Neural cell (in vitro differentiated cells): Measurements from ENCODE around the gene CLDN34. TPM values are rescaled to one million over a fixed set of nuclear protein-coding genes. Genes with fewer than 3 reads are reported as not detected.

Source experiments
- H2AFZ ChIP-seq: fragments of 200-600, 300-800 bp; sonication (generic), shearing (Covaris generic); 2 replicates; pipeline ENCODE4 v1.6.0; 2014; ENCODE audit warnings: low read depth, mild to moderate bottlenecking, antibody characterized with exemption, low read length, moderate library complexity
- H3F3A ChIP-seq: fragments of 200-600 bp; shearing (Covaris generic); 2 replicates; pipeline ENCODE4 v1.6.1; 2016; ENCODE audit warnings: mild to moderate bottlenecking, moderate library complexity, mixed read lengths, antibody characterized with exemption, low read length; ENCODE audit not compliant: insufficient read depth, poor library complexity, severe bottlenecking
- H3K27ac ChIP-seq: fragments of 200-600, 300-800 bp; sonication (generic), shearing (Covaris generic); 2 replicates; pipeline ENCODE4 v1.5.1; 2014; ENCODE audit warnings: mild to moderate bottlenecking, low read length, moderate library complexity
- H3K27me3 ChIP-seq: fragments of 300-800, 200-600 bp; sonication (generic), shearing (Covaris generic); 2 replicates; pipeline ENCODE4 v1.6.0; 2014; ENCODE audit warnings: mild to moderate bottlenecking, low read depth, low read length, moderate library complexity; ENCODE audit not compliant: insufficient read depth
- H3K36me3 ChIP-seq: fragments of 300-800, 200-600 bp; sonication (generic), shearing (Covaris generic); 2 replicates; pipeline ENCODE4 v1.5.1; 2014; ENCODE audit warnings: mild to moderate bottlenecking, antibody characterized with exemption, low read length, moderate library complexity; ENCODE audit not compliant: insufficient read depth
- H3K4me2 ChIP-seq: fragments of 300-800, 200-600 bp; sonication (generic), shearing (Covaris generic); 2 replicates; pipeline ENCODE4 v1.6.0; 2014; ENCODE audit warnings: mild to moderate bottlenecking, low read length
- H3K4me3 ChIP-seq: fragments of 300-800, 200-600 bp; sonication (generic), shearing (Covaris generic); 2 replicates; pipeline ENCODE4 v1.5.1; 2014; ENCODE audit warnings: mild to moderate bottlenecking, low read length, moderate library complexity
- H3K79me2 ChIP-seq: fragments of 200-600 bp; shearing (Covaris generic); replicated peaks from 2 replicates; pipeline ENCODE4 v1.6.0; 2014; ENCODE audit warnings: mild to moderate bottlenecking, low read length, moderate library complexity; ENCODE audit not compliant: insufficient read depth
- H3K9ac ChIP-seq: fragments of 300-800, 200-600 bp; sonication (generic), shearing (Covaris generic); 2 replicates; pipeline ENCODE4 v1.6.1; 2016; ENCODE audit warnings: mild to moderate bottlenecking, low read length, mixed read lengths
- H3K9me2 ChIP-seq: fragments of 200-600 bp; shearing (Covaris generic); 2 replicates; pipeline ENCODE4 v1.6.1; 2016; ENCODE audit warnings: mild to moderate bottlenecking, low read length, mixed read lengths; ENCODE audit not compliant: insufficient read depth
- H3K9me3 ChIP-seq: fragments of 200-600, 300-800 bp; sonication (generic), shearing (Covaris generic); 2 replicates; pipeline ENCODE4 v1.6.1; 2016; ENCODE audit warnings: mild to moderate bottlenecking, mixed run types, low read length, moderate library complexity, mixed read lengths
- H4K20me1 ChIP-seq: fragments of 200-600 bp; shearing (Covaris generic); 2 replicates; pipeline ENCODE4 v1.6.1; 2016; ENCODE audit warnings: mild to moderate bottlenecking, mixed run types; ENCODE audit not compliant: insufficient read depth
- EP300 ChIP-seq: fragments of 450-650 bp; conservative IDR thresholded peaks from 2 replicates; pipeline ENCODE4 v1.6.1; 2014; ENCODE audit warnings: antibody characterized with exemption, mild to moderate bottlenecking, moderate library complexity; ENCODE audit not compliant: poor library complexity, severe bottlenecking
- EZH2 ChIP-seq: fragments of 200-600, 300-800 bp; shearing (Covaris generic), sonication (generic); IDR thresholded peaks from 2 replicates; pipeline ENCODE4 v1.6.1; 2014; ENCODE audit warnings: antibody characterized with exemption, low read length, borderline replicate concordance, mild to moderate bottlenecking; ENCODE audit not compliant: insufficient read depth, poor library complexity, severe bottlenecking
- MXI1 ChIP-seq: fragments of 450-650 bp; conservative IDR thresholded peaks from 2 replicates; pipeline ENCODE4 v1.6.1; 2014; ENCODE audit warnings: antibody characterized with exemption, mild to moderate bottlenecking; ENCODE audit not compliant: poor library complexity, severe bottlenecking
- POLR2AphosphoS5 ChIP-seq: IDR thresholded peaks from 2 replicates; pipeline ENCODE4 v1.6.1; 2012
- RAD21 ChIP-seq: fragments of 450-650 bp; conservative IDR thresholded peaks from 2 replicates; pipeline ENCODE4 v1.6.1; 2014; ENCODE audit warnings: antibody characterized with exemption, mild to moderate bottlenecking, moderate library complexity
- SMC3 ChIP-seq: fragments of 450-650 bp; conservative IDR thresholded peaks from 2 replicates; pipeline ENCODE4 v1.6.1; 2014; ENCODE audit warnings: antibody characterized with exemption, mild to moderate bottlenecking, moderate library complexity; ENCODE audit not compliant: poor library complexity
- TAF1 ChIP-seq: IDR thresholded peaks from 2 replicates; pipeline ENCODE4 v1.6.1; 2012; ENCODE audit warnings: low read depth
- polyA plus RNA-seq: library from polyadenylated mRNA; depleted of rRNA; stranded (reverse); fragments of >200 nt; gene quantifications from 2 replicates; pipeline ENCODE4 v1.2.3, GENCODE V29; 2014
- TF ChIP-seq, protein P1 (sequence below): IDR thresholded peaks from 2 replicates; pipeline ENCODE4 v1.6.1; 2012; ENCODE audit warnings: borderline replicate concordance
- TF ChIP-seq, protein P2 (sequence below): fragments of 450-650 bp; IDR thresholded peaks from 2 replicates; pipeline ENCODE4 v1.5.1; 2014; ENCODE audit warnings: antibody characterized with exemption, mild to moderate bottlenecking, moderate library complexity; ENCODE audit not compliant: poor library complexity, severe bottlenecking

Gene CLDN34
- polyA plus RNA-seq, 1 donor from 2014 or later, result not detected

DNA sequence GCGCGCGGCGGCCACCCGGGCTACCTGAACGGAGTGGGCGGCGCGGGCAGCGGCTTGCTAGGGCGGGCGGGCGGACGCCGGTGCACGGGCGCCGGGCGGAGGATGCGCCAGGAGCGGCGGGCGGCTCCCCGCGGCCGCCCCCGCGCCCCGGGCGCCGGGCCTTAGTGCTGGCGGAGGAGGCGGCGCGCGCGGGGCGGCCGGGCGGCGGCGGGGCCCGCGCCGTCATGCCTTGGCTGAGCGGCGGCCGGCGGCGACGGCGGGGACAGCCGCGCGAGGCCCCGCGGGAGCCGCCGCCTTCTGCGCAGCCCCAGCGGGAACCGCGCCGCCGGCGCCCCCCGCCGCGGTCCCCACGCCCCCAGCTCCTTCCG, 48.2 kb downstream of the CLDN34 start:
- Histone ChIP-seq H2AFZ (no peak overlapping the region), H3K4me3 (peak overlapping the region; percentile 73), H3K9me3 (no peaks in the 10 kb centered on the region), H3K27ac (no peak overlapping the region), H3K27me3 (no peaks in the 10 kb centered on the region), H3K79me2 (peaks cover 4% of the 10 kb centered on the region), H4K20me1 (no peaks in the 10 kb centered on the region), H3K9ac (peak overlapping the region; percentile 59), H3K4me2 (no peak overlapping the region), H3K9me2 (no peaks in the 10 kb centered on the region), H3K36me3 (no peaks in the 10 kb centered on the region), H3F3A (no peaks in the 10 kb centered on the region)
- TF ChIP-seq EZH2 (no peak), POLR2AphosphoS5 (no peak), EP300 (no peak), SMC3 (no peak), MXI1 (no peak), TAF1 (no peak), RAD21 (no peak)
- TF ChIP-seq, protein P1, sequence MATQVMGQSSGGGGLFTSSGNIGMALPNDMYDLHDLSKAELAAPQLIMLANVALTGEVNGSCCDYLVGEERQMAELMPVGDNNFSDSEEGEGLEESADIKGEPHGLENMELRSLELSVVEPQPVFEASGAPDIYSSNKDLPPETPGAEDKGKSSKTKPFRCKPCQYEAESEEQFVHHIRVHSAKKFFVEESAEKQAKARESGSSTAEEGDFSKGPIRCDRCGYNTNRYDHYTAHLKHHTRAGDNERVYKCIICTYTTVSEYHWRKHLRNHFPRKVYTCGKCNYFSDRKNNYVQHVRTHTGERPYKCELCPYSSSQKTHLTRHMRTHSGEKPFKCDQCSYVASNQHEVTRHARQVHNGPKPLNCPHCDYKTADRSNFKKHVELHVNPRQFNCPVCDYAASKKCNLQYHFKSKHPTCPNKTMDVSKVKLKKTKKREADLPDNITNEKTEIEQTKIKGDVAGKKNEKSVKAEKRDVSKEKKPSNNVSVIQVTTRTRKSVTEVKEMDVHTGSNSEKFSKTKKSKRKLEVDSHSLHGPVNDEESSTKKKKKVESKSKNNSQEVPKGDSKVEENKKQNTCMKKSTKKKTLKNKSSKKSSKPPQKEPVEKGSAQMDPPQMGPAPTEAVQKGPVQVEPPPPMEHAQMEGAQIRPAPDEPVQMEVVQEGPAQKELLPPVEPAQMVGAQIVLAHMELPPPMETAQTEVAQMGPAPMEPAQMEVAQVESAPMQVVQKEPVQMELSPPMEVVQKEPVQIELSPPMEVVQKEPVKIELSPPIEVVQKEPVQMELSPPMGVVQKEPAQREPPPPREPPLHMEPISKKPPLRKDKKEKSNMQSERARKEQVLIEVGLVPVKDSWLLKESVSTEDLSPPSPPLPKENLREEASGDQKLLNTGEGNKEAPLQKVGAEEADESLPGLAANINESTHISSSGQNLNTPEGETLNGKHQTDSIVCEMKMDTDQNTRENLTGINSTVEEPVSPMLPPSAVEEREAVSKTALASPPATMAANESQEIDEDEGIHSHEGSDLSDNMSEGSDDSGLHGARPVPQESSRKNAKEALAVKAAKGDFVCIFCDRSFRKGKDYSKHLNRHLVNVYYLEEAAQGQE, result no peak
- TF ChIP-seq, protein P2, sequence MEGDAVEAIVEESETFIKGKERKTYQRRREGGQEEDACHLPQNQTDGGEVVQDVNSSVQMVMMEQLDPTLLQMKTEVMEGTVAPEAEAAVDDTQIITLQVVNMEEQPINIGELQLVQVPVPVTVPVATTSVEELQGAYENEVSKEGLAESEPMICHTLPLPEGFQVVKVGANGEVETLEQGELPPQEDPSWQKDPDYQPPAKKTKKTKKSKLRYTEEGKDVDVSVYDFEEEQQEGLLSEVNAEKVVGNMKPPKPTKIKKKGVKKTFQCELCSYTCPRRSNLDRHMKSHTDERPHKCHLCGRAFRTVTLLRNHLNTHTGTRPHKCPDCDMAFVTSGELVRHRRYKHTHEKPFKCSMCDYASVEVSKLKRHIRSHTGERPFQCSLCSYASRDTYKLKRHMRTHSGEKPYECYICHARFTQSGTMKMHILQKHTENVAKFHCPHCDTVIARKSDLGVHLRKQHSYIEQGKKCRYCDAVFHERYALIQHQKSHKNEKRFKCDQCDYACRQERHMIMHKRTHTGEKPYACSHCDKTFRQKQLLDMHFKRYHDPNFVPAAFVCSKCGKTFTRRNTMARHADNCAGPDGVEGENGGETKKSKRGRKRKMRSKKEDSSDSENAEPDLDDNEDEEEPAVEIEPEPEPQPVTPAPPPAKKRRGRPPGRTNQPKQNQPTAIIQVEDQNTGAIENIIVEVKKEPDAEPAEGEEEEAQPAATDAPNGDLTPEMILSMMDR, result no peak

DNA sequence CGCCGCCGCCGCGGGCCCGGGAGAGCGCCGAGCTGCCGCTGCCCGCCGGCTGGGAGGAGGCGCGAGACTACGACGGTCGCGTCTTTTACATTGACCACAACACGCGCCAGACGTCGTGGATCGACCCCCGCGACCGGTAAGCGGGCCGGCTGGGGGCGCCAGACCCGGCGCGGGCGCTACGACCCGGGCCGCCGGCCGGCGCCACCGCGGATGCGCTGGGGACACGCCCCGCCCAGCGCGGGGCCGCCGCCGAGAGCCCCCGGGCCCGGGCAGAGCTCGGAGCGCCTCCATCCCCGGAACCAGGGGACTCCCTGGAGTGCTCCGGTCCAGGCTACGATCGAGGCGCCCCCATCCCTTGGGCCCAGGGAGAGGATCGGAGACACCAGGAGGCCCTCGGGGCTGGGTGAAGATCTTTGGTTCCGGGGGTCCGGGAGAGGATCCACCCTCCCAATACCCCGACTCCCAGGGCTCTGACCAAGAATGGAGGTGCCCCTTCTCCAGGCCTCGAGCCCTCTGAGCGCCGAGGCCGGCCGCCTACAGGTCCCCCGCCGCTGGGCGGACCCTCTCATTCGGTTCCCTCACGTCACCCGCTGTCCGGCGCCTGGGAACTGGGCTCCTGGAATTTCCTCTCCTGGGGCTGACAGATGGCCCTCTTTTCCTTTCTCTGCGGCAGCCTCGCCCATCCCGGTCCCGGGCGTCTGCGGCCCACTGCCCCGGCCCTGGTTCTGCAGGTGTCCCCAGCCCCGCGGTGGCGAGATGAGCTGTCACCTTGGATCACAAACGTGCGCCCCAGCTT, 48.8 kb downstream of the CLDN34 start:
- Histone ChIP-seq H3K9me3 (no peaks in the 10 kb centered on the region), H3K9ac (peak overlapping the region; percentile 59), H3K36me3 (no peaks in the 10 kb centered on the region), H3K4me3 (peak overlapping the region; percentile 73), H3K9me2 (no peaks in the 10 kb centered on the region), H4K20me1 (no peaks in the 10 kb centered on the region), H3K4me2 (peak overlapping the region; percentile 51), H3K79me2 (peaks cover 4% of the 10 kb centered on the region), H2AFZ (no peak overlapping the region), H3K27ac (no peak overlapping the region), H3F3A (no peaks in the 10 kb centered on the region), H3K27me3 (no peaks in the 10 kb centered on the region)
- no peak for TF ChIP-seq EP300
- TF ChIP-seq, protein P2, result peak; percentile 21
